Activated T-helper 1 cell treated with anti-CD3 and anti-CD28 coated beads, Interleukin-2, amount 50 U/mL, for 16 hours (primary cell): ENCODE data around the gene FGFBP2.

Experiments
- DNase-seq, 2 donors: peaks; one replicate each; pipeline ENCODE4 v3.0.0-alpha.2; 2020; ENCODE audit warnings: low read depth in 1 of 2, low spot score in 1 of 2

The FGFBP2 gene

GRCh38 chr4:15968551-15969300 is 5.8 kb upstream of the FGFBP2 start:
- DNase-seq, result no peak

GRCh38 chr4:15965325-15965724 is 2.4 kb upstream of the FGFBP2 start:
- DNase-seq, result no peak

GRCh38 chr4:15964159-15964558 is 1.2 kb upstream of the FGFBP2 start:
- no peak for DNase-seq

GRCh38 chr4:15963576-15963975 is 601 bp upstream of the FGFBP2 start:
- no peak for DNase-seq

- no peak for DNase-seq
These were observed 1.0 kb downstream of the FGFBP2 start for GRCh38 chr4:15961781-15962510.

- DNase-seq, result no peak
These were observed 4.4 kb downstream of the FGFBP2 start for GRCh38 chr4:15958562-15958961.

- DNase-seq, result peak; percentile 41 to 48
These were observed 6.7 kb downstream of the FGFBP2 start for GRCh38 chr4:15956179-15956850.

- DNase-seq, result no peak
These were observed 7.3 kb downstream of the FGFBP2 start for GRCh38 chr4:15955670-15956069.

GRCh38 chr4:15953625-15954024 is 9.3 kb downstream of the FGFBP2 start:
- DNase-seq, result no peak

- DNase-seq, result no peak
These were observed 11.2 kb downstream of the FGFBP2 start for GRCh38 chr4:15951781-15952180.

- DNase-seq, result no peak
These were observed 14.1 kb downstream of the FGFBP2 start for GRCh38 chr4:15948826-15949225.

GRCh38 chr4:15947684-15948083 is 15.3 kb downstream of the FGFBP2 start:
- no peak for DNase-seq

- DNase-seq, result no peak
These were observed 17.5 kb downstream of the FGFBP2 start for GRCh38 chr4:15945516-15945915.

- no peak for DNase-seq
These were observed 18.1 kb downstream of the FGFBP2 start for GRCh38 chr4:15944895-15945294.

GRCh38 chr4:15942283-15942682 is 20.7 kb downstream of the FGFBP2 start:
- no peak for DNase-seq

- no peak for DNase-seq
These were observed 24.3 kb downstream of the FGFBP2 start, which contains the start of gene FGFBP1 for GRCh38 chr4:15938640-15939039. Gene FGFBP1 (minus strand): TSS chr4:15938740. CDS start chr4:15936632, 2,108 bp downstream.

GRCh38 chr4:15938182-15938581 is 24.8 kb downstream of the FGFBP2 start:
- DNase-seq, result no peak

- DNase-seq, result no peak
These were observed 26.5 kb downstream of the FGFBP2 start for GRCh38 chr4:15936495-15936894.

GRCh38 chr4:15935504-15936402 is 27.2 kb downstream of the FGFBP2 start:
- no peak for DNase-seq

GRCh38 chr4:15934259-15934658 is 28.7 kb downstream of the FGFBP2 start:
- no peak for DNase-seq
